H9 (cell line): ENCODE measurements around the gene MRPL20. TPM values are rescaled to one million over a fixed set of nuclear protein-coding genes. Genes with fewer than 3 reads are reported as not detected.

Experiments used
- DNase-seq: peaks from one replicate; pipeline ENCODE4 v3.0.0-alpha.2; 2017
- H2AFZ ChIP-seq: one replicate; pipeline ENCODE4 v1.6.1; 2013; ENCODE audit warnings: mild to moderate bottlenecking, low read length, control low read depth, moderate library complexity
- H2AK5ac ChIP-seq: 2 replicates; pipeline ENCODE4 v1.6.1; 2013; ENCODE audit warnings: low read length, control low read depth, mixed read lengths; ENCODE audit not compliant: insufficient read length
- H2BK120ac ChIP-seq: one replicate; pipeline ENCODE4 v1.6.1; 2013; ENCODE audit warnings: low read depth, mild to moderate bottlenecking, low read length, control low read depth, inconsistent platforms; ENCODE audit not compliant: poor library complexity, severe bottlenecking
- H2BK12ac ChIP-seq: 2 replicates; pipeline ENCODE4 v1.6.1; 2013; ENCODE audit warnings: low read length, control low read depth, mixed read lengths, low read depth; ENCODE audit not compliant: insufficient read length
- H2BK15ac ChIP-seq: 2 replicates; pipeline ENCODE4 v1.6.1; 2013; ENCODE audit warnings: low read depth, low read length, control low read depth
- H2BK20ac ChIP-seq: one replicate; pipeline ENCODE4 v1.6.1; 2013; ENCODE audit warnings: low read depth, mild to moderate bottlenecking, low read length, control low read depth, inconsistent platforms; ENCODE audit not compliant: poor library complexity, severe bottlenecking
- H2BK5ac ChIP-seq: 2 replicates; pipeline ENCODE4 v1.6.1; 2013; ENCODE audit warnings: low read length, control low read depth, mixed read lengths; ENCODE audit not compliant: insufficient read length
- H3K14ac ChIP-seq: 2 replicates; pipeline ENCODE4 v1.6.1; 2013; ENCODE audit warnings: low read length, control low read depth; ENCODE audit not compliant: insufficient read depth
- H3K18ac ChIP-seq: 2 replicates; pipeline ENCODE4 v1.6.1; 2013; ENCODE audit warnings: low read depth, mild to moderate bottlenecking, mixed read lengths, low read length, control low read depth; ENCODE audit not compliant: insufficient read length
- H3K23ac ChIP-seq: 2 replicates; pipeline ENCODE4 v1.6.1; 2013; ENCODE audit warnings: low read length, control low read depth, mixed read lengths, low read depth; ENCODE audit not compliant: insufficient read length
- H3K23me2 ChIP-seq: 2 replicates; pipeline ENCODE4 v1.6.1; 2013; ENCODE audit warnings: low read depth, mild to moderate bottlenecking, mixed read lengths, low read length, control low read depth; ENCODE audit not compliant: insufficient read length, poor library complexity, severe bottlenecking
- H3K27ac ChIP-seq: 2 replicates; pipeline ENCODE4 v1.5.1; 2013; ENCODE audit warnings: low read length, control low read depth, mixed read lengths, low read depth; ENCODE audit not compliant: insufficient read length
- H3K27me3 ChIP-seq: 2 replicates; pipeline ENCODE4 v1.6.1; 2013; ENCODE audit warnings: low read length, control low read depth, inconsistent platforms; ENCODE audit not compliant: insufficient read depth
- H3K4ac ChIP-seq: 2 replicates; pipeline ENCODE4 v1.6.1; 2013; ENCODE audit warnings: low read depth, mild to moderate bottlenecking, control low read depth, inconsistent platforms, low read length, moderate library complexity
- H3K4me1 ChIP-seq: 2 replicates; pipeline ENCODE4 v1.6.1; 2013; ENCODE audit warnings: low read length, control low read depth, inconsistent platforms; ENCODE audit not compliant: insufficient read depth
- H3K4me2 ChIP-seq: 2 replicates; pipeline ENCODE4 v1.6.1; 2013; ENCODE audit warnings: low read length, control low read depth, mixed read lengths; ENCODE audit not compliant: insufficient read length, insufficient read depth
- H3K56ac ChIP-seq: 2 replicates; pipeline ENCODE4 v1.6.1; 2013; ENCODE audit warnings: low read depth, mild to moderate bottlenecking, mixed read lengths, low read length, control low read depth; ENCODE audit not compliant: insufficient read length
- H3K79me1 ChIP-seq: 2 replicates; pipeline ENCODE4 v1.6.1; 2013; ENCODE audit warnings: low read depth, mild to moderate bottlenecking, moderate library complexity, low read length, control low read depth, inconsistent platforms; ENCODE audit not compliant: insufficient read depth, poor library complexity, severe bottlenecking
- H3K79me2 ChIP-seq: 2 replicates; pipeline ENCODE4 v1.6.1; 2013; ENCODE audit warnings: low read length, control low read depth, inconsistent platforms; ENCODE audit not compliant: insufficient read depth
- H3K9ac ChIP-seq: 2 replicates; pipeline ENCODE4 v1.6.1; 2013; ENCODE audit warnings: low read length, control low read depth, mixed read lengths; ENCODE audit not compliant: insufficient read length; ENCODE audit errors: extremely low read depth
- H3K9me3 ChIP-seq: one replicate; pipeline ENCODE4 v1.6.1; 2013; ENCODE audit warnings: low read depth, low read length, inconsistent platforms; ENCODE audit not compliant: control insufficient read depth
- H3T11ph ChIP-seq: one replicate; pipeline ENCODE4 v1.6.1; 2013; ENCODE audit warnings: mild to moderate bottlenecking, low read length, control low read depth, inconsistent platforms
- H4K20me1 ChIP-seq: one replicate; pipeline ENCODE4 v1.6.1; 2013; ENCODE audit not compliant: control insufficient read depth, insufficient read length, insufficient read depth
- H4K5ac ChIP-seq: 2 replicates; pipeline ENCODE4 v1.6.1; 2013; ENCODE audit warnings: low read depth, mild to moderate bottlenecking, mixed read lengths, low read length, control low read depth; ENCODE audit not compliant: insufficient read length
- H4K8ac ChIP-seq: replicated peaks from 2 replicates; pipeline ENCODE4 v1.6.1; 2013; ENCODE audit warnings: low read length, control low read depth, mixed read lengths, low read depth; ENCODE audit not compliant: insufficient read length
- H4K91ac ChIP-seq: 2 replicates; pipeline ENCODE4 v1.6.1; 2013; ENCODE audit warnings: low read depth, mild to moderate bottlenecking, moderate library complexity, mixed read lengths, low read length, control low read depth; ENCODE audit not compliant: insufficient read length
- H3K27ac Mint-ChIP-seq, 3 experiments: 2 replicates in 2 of 3; 3 replicates in 1 of 3; pipeline ENCODE4 v1.8.0; 2020 to 2021; ENCODE audit warnings: mixed read lengths in 3 of 3, mild to moderate bottlenecking in 1 of 3, moderate library complexity in 1 of 3
- H3K27me3 Mint-ChIP-seq: 2 replicates; pipeline ENCODE4 v1.8.0; 2021; ENCODE audit warnings: low read depth, mild to moderate bottlenecking, moderate library complexity, mixed read lengths
- H3K36me3 Mint-ChIP-seq, 3 experiments: 2 replicates in 2 of 3; 3 replicates in 1 of 3; pipeline ENCODE4 v1.8.0; 2020 to 2021; ENCODE audit warnings: low read depth in 3 of 3, mixed read lengths in 3 of 3; ENCODE audit not compliant: insufficient read depth in 1 of 3
- H3K4me1 Mint-ChIP-seq, 2 experiments: 2 replicates each; pipeline ENCODE4 v1.8.0; 2020; ENCODE audit warnings: mixed read lengths in 2 of 2
- H3K4me3 Mint-ChIP-seq, 2 experiments: 2 replicates in 1 of 2; 3 replicates in 1 of 2; pipeline ENCODE4 v1.8.0; 2020 to 2021; ENCODE audit warnings: mild to moderate bottlenecking in 2 of 2, mixed read lengths in 2 of 2, moderate library complexity in 1 of 2
- H3K9me3 Mint-ChIP-seq, 2 experiments: 2 replicates in 1 of 2; 3 replicates in 1 of 2; pipeline ENCODE4 v1.8.0; 2020; ENCODE audit warnings: mild to moderate bottlenecking in 2 of 2, mixed read lengths in 2 of 2, moderate library complexity in 1 of 2
- WGBS: extraction: QIAGEN DNeasy Blood & Tissue Kit; methylation state at CpG from one replicate; pipeline ENCODE4 v1.1.7; 2013; ENCODE audit warnings: missing lambda C conversion rate, low lambda C conversion rate, mixed read lengths; ENCODE audit not compliant: insufficient read length; ENCODE audit errors: extremely low coverage; 5-methylcytosine and 5-hydroxymethylcytosine counted together
- total RNA-seq: library from RNA; stranded (reverse); gene quantifications from 2 replicates; pipeline ENCODE4 v1.2.1, GENCODE V29; 2021
- TF ChIP-seq, protein P1 (sequence below): fragments of 200-600 bp; sonication (generic); conservative IDR thresholded peaks from 3 replicates; pipeline ENCODE4 v1.8.0; 2021; ENCODE audit warnings: antibody characterized with exemption, mild to moderate bottlenecking

The MRPL20 gene
- total RNA-seq, 1 experiment from 2014 or later, result 162 TPM

DNA sequence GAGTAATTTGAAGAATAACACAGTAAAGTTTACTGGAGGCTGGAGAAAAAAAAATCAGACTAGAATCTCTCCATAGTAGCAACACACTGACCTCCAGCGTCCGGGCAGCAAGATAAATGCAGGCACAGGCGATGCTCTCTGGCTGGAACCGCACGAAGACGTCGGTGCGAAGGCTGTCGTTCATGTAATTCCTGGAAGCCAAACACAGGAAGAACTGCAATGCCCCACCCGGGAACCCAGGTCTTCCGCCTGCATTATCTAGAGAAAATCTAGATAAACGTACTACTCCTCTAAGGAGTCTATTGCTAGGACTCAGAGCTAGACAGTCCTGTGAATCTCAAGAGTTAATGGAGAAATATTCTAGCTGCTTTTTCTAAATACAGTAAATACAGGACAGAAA is 16.4 kb downstream of the MRPL20 start:
- Histone ChIP-seq H3K23ac (no peak overlapping the region), H3K4ac (no peak overlapping the region), H4K91ac (no peak overlapping the region), H3K79me1 (no peaks in the 10 kb centered on the region), H3K27ac (no peak overlapping the region), H2BK120ac (no peak overlapping the region), H3T11ph (no peak overlapping the region), H3K27me3 (no peaks in the 10 kb centered on the region), H3K79me2 (no peaks in the 10 kb centered on the region), H2AFZ (no peak overlapping the region), H3K23me2 (no peaks in the 10 kb centered on the region), H4K8ac (no peak overlapping the region), H2AK5ac (no peak overlapping the region), H3K18ac (no peak overlapping the region), H3K14ac (no peak overlapping the region), H4K5ac (no peak overlapping the region), H3K4me2 (no peak overlapping the region), H4K20me1 (no peaks in the 10 kb centered on the region), H3K4me1 (no peaks in the 10 kb centered on the region), H2BK15ac (no peak overlapping the region), H2BK12ac (no peak overlapping the region), H3K9ac (no peak overlapping the region), H2BK20ac (no peak overlapping the region), H3K9me3 (no peaks in the 10 kb centered on the region), H2BK5ac (no peak overlapping the region), H3K56ac (no peak overlapping the region)
- H3K27me3 Mint-ChIP-seq, result no peaks in the 10 kb centered on the region
- no peak for DNase-seq
- TF ChIP-seq, protein P1, sequence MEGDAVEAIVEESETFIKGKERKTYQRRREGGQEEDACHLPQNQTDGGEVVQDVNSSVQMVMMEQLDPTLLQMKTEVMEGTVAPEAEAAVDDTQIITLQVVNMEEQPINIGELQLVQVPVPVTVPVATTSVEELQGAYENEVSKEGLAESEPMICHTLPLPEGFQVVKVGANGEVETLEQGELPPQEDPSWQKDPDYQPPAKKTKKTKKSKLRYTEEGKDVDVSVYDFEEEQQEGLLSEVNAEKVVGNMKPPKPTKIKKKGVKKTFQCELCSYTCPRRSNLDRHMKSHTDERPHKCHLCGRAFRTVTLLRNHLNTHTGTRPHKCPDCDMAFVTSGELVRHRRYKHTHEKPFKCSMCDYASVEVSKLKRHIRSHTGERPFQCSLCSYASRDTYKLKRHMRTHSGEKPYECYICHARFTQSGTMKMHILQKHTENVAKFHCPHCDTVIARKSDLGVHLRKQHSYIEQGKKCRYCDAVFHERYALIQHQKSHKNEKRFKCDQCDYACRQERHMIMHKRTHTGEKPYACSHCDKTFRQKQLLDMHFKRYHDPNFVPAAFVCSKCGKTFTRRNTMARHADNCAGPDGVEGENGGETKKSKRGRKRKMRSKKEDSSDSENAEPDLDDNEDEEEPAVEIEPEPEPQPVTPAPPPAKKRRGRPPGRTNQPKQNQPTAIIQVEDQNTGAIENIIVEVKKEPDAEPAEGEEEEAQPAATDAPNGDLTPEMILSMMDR, result no peak
- no CpG with 5 or more reads among the region's 12 CpGs for WGBS
- no peaks in the 10 kb centered on the region for H3K9me3 Mint-ChIP-seq
- peaks cover 78 to 100% (median 98%) of the 10 kb centered on the region in 3 experiments for H3K36me3 Mint-ChIP-seq
- no peak overlapping the region for H3K27ac Mint-ChIP-seq
- no peak overlapping the region for H3K4me3 Mint-ChIP-seq
- no peaks in the 10 kb centered on the region for H3K4me1 Mint-ChIP-seq
